Measurements from ENCODE around the gene MRGPRD. TPM values are rescaled to one million over a fixed set of nuclear protein-coding genes. Genes with fewer than 3 reads are reported as not detected.

MRGPRD gene
- total and polyA plus RNA-seq, 2 of the 13 experiments (the other 11 are each of a cell fraction or from before 2014, with no cell fraction given), result not detected

- no peak for TF ChIP-seq ZBTB46 (CRISPR knock-in tag; IDR thresholded peaks at IDR 0.05; ENCODE audit: borderline replicate concordance)
- TF ChIP-seq SMARCE1 (IDR thresholded peaks at IDR 0.05; ENCODE audit: borderline replicate concordance), result no peak
- no peak for TF ChIP-seq ZEB1 (IDR thresholded peaks at IDR 0.05; ENCODE audit: insufficient replicate concordance, low read depth)
- TF ChIP-seq PHF20 (CRISPR knock-in tag; IDR thresholded peaks at IDR 0.05), result no peak
- TF ChIP-seq HNRNPUL1 (IDR thresholded peaks at IDR 0.05; ENCODE audit: low read depth, low read length), result no peak
- TF ChIP-seq TAF1 (CRISPR knock-in tag; IDR thresholded peaks at IDR 0.05), result no peak
- no peak for TF ChIP-seq EED (CRISPR knock-in tag; IDR thresholded peaks at IDR 0.05)
- TF ChIP-seq, protein P1, sequence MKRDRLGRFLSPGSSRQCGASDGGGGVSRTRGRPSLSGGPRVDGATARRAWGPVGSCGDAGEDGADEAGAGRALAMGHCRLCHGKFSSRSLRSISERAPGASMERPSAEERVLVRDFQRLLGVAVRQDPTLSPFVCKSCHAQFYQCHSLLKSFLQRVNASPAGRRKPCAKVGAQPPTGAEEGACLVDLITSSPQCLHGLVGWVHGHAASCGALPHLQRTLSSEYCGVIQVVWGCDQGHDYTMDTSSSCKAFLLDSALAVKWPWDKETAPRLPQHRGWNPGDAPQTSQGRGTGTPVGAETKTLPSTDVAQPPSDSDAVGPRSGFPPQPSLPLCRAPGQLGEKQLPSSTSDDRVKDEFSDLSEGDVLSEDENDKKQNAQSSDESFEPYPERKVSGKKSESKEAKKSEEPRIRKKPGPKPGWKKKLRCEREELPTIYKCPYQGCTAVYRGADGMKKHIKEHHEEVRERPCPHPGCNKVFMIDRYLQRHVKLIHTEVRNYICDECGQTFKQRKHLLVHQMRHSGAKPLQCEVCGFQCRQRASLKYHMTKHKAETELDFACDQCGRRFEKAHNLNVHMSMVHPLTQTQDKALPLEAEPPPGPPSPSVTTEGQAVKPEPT (CRISPR knock-in tag; IDR thresholded peaks at IDR 0.05; ENCODE audit: low read depth), result no peak
- no peak for TF ChIP-seq ZNF446 (CRISPR knock-in tag; IDR thresholded peaks at IDR 0.05)
- TF ChIP-seq, protein P2, sequence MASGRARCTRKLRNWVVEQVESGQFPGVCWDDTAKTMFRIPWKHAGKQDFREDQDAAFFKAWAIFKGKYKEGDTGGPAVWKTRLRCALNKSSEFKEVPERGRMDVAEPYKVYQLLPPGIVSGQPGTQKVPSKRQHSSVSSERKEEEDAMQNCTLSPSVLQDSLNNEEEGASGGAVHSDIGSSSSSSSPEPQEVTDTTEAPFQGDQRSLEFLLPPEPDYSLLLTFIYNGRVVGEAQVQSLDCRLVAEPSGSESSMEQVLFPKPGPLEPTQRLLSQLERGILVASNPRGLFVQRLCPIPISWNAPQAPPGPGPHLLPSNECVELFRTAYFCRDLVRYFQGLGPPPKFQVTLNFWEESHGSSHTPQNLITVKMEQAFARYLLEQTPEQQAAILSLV (CRISPR knock-in tag; IDR thresholded peaks at IDR 0.05; ENCODE audit: borderline replicate concordance), result no peak
- no peak for TF ChIP-seq ZBTB14 (CRISPR knock-in tag; IDR thresholded peaks at IDR 0.05)
- TF ChIP-seq FLYWCH1 (CRISPR knock-in tag; IDR thresholded peaks at IDR 0.05), result no peak
- TF ChIP-seq ZNF510 (CRISPR knock-in tag; IDR thresholded peaks at IDR 0.05; ENCODE audit: low read depth), result no peak
- TF ChIP-seq, protein P3, sequence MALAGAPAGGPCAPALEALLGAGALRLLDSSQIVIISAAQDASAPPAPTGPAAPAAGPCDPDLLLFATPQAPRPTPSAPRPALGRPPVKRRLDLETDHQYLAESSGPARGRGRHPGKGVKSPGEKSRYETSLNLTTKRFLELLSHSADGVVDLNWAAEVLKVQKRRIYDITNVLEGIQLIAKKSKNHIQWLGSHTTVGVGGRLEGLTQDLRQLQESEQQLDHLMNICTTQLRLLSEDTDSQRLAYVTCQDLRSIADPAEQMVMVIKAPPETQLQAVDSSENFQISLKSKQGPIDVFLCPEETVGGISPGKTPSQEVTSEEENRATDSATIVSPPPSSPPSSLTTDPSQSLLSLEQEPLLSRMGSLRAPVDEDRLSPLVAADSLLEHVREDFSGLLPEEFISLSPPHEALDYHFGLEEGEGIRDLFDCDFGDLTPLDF (CRISPR knock-in tag; IDR thresholded peaks at IDR 0.05), result no peak
- TF ChIP-seq ZNF558 (CRISPR knock-in tag; IDR thresholded peaks at IDR 0.05; ENCODE audit: borderline replicate concordance), result no peak
- no peak for TF ChIP-seq AGO2 (optimal IDR thresholded peaks at IDR 0.05; ENCODE audit: low read depth, low read length)
Measured at GRCh38 chr11:68931911-68932310, 48.9 kb downstream of the MRGPRD start (continued).

All from HepG2 (cell line).